PC-3 (cell line): ENCODE data around the gene UBE2H.

Source experiments
- EZH2 ChIP-seq: fragments of 300-600 bp; sonication (generic); IDR thresholded peaks from one replicate; pipeline ENCODE4 v1.6.1; 2017; ENCODE audit warnings: antibody characterized with exemption, mild to moderate bottlenecking, low read length; ENCODE audit not compliant: unreplicated experiment
- TF ChIP-seq, protein P1 (sequence below): fragments of 300-600 bp; sonication (generic); conservative IDR thresholded peaks from 2 replicates; pipeline ENCODE4 v1.5.1; 2017; ENCODE audit warnings: antibody characterized with exemption, low read depth, mild to moderate bottlenecking, low read length

DNA sequence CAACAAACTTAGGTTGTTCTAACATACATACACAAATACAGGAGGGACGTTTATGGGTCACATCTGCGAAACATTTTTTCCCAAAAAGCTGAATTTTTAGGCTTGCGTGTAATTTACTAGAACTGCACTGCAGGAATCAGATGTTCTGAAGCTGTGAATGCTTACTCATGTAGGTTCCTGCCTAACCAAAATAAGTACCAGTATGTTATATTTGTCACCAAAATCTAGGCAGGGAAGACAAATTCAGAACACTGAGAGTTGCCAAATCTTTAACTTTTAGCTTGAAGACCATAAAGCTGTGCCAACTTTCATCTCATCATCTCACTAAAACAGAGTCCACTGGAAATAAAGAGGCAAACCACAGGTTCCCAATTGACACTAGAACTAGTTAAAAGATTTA is 5.7 kb downstream of the UBE2H start:
- TF ChIP-seq, protein P1, sequence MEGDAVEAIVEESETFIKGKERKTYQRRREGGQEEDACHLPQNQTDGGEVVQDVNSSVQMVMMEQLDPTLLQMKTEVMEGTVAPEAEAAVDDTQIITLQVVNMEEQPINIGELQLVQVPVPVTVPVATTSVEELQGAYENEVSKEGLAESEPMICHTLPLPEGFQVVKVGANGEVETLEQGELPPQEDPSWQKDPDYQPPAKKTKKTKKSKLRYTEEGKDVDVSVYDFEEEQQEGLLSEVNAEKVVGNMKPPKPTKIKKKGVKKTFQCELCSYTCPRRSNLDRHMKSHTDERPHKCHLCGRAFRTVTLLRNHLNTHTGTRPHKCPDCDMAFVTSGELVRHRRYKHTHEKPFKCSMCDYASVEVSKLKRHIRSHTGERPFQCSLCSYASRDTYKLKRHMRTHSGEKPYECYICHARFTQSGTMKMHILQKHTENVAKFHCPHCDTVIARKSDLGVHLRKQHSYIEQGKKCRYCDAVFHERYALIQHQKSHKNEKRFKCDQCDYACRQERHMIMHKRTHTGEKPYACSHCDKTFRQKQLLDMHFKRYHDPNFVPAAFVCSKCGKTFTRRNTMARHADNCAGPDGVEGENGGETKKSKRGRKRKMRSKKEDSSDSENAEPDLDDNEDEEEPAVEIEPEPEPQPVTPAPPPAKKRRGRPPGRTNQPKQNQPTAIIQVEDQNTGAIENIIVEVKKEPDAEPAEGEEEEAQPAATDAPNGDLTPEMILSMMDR, result no peak
- no peak for TF ChIP-seq EZH2
